Measurements from ENCODE around the gene FGF10.

Gene FGF10

DNA sequence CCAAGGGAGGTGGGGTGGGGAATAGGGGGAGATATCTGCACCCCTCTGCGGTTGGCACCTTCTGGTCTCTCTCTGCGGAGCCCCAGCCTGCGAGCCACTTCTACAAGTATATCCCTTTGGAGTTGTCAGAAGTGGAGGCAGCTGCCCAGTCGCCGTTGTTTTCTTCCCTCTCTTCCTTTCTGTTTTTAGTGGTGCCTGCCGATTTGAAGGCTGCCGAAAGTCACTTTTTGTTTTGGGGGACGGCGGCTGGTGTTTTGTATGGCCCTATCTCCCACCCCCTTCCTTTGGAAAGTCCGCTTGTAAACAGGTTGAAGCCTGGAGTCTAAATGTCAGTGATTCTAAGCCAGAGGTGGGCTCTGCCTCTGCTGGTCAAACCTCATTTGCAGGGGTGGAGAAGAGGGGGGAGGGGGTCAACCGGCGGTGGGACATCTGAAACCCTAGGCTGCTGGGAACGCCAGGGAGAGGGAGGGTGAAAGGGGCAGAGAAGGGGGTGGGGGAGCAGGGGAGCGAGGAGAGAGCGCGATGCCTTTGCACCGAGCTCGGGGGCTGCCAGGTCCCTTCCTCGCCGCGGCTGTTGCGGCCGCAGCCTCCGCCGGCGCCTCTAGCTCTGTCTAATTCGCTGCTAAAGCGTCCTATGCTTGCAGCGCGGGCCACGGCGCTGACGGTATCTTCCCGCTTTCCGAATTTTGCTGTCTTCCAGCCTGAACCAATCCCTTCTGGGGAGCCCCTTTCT is at the start of gene FGF10:
Gene FGF10, minus strand, starts transcription at position 331 of the 733 bp plus-strand sequence. CDS start 738 bp downstream, outside the sequence.
- no peak for DNase-seq

DNA sequence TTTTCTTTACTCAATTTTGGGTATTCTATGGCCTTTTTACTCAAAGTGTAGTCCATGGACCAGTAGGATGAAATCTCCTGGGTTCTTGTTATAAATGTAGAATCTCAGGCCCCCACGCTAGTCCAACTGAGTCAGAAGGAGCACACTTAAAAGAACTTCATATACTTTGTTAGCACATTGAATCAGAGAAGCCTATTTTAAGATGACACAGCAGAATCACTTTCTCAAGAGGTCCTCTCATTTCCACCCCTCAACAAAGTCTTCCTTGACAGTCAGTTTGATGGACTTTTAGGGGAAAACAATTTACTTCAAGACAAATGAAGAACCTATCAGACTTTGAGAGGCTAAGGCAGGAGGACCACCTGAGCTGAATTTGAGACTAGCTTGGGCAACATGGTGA is 37.7 kb upstream of the FGF10 start:
- DNase-seq: no peak

DNA sequence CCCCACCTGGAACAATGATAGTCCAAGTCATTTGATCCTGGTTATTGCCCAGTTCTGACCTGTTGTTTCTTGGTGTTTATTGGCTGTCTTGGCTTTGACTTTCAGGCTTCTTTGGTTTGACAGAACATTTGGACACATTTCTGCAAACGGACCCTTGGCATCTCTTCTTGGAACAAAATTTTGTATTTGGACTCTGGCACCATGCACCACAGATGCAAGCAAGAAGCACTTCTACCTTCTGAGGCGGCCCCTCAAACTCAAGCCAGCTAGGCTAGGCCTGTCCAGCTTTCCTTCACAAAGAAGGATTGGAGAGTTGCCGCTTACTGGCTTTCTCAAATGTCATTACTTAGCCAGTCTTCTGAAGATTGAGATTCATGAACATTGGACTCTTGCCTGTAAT is 23.1 kb upstream of the FGF10 start:
- DNase-seq: no peak

DNA sequence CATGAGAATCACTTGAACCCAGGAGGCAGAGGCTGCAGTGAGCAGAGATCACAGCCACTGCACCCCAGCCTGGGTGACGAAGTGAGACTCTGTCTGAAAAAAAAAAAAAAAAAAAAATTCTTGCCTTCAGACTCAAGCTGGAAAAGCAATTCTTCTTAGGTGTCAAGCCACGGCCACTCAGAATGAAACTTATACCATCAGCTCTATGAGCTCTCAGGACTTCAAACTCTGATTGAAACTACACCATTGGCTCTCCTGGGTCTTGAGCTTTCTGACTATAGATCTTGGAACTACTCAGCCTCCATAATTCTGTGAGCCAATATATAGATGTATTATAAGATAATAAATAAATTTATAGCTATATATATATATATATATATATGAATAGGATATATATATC is 12.9 kb upstream of the FGF10 start:
- no peak for DNase-seq

DNA sequence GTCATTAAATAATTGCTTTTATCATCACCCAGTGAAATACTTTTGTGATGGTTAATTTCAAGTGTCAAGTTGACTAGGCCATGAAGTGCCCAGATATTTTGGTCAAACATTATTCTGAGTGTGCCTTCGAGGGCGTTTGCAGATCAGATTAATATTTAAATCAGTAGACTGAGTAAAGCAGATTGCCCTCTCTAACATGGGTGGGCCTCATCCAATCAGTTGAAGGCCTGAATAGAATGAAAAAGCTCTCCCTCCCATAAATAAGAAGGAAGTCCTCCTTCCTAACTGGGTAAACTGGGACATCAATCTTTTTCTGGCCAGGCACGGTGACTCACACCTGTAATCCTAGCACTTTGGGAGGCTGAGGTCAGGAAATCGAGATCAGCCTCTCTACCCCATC is 12.4 kb upstream of the FGF10 start:
- no peak for DNase-seq

DNA sequence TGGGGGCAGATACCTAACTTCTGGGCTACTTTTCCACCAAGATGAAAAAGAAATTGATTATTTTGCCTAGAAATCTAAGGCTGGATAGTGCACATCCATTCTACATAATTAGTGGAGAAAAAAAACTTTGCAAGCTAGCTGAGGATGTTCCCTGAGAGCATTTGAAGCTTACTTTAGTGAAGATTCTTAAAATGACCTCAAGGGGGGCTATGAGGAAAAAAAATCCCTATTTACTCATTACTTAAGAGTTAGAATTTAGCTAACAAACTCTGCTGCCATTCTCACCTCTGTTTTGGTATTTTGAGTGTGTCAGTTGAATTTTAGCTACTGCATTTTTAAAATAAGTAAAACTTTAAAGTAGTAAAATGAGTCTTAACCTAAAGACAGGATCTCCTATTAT is 9.2 kb upstream of the FGF10 start:
- no peak for DNase-seq

DNA sequence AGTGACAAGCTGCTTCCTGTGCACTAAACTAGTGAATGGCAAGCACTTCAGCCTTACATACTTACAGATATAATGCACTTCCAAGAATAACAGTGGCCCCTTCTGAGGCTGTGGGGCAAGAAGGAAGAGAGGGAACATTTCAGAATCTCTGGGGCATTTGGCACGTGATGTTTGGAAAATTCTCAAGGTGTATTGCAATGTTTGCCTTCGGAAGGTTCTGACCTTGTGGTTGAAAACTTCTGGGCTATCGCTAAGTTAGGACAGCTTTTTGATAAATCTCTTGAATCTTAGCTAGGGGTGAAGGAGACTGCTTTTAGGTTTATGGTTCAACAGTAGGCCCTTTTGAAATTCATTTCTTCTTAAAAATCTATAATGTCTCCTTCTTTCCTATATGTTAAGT is 7.1 kb upstream of the FGF10 start:
- DNase-seq: no peak

DNA sequence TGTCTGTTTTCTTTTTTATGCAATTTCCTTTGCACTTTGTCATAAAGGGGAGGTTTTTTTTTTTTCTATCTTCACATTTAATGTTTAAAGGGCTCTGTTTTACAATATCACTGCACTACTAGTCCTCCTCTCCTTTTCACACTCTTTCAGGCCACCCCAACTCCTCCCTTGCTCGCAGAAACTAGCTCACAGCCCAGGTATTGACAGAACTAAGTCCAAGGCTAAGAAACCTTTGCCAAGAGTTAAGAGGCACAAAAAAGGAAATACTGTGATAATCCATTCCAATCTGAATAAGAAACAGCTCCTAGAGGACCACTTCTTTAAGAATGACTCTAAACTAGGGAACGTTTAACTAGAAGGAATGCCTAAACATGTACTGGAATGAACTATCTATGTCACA is 1.1 kb upstream of the FGF10 start:
- no peak for DNase-seq

DNA sequence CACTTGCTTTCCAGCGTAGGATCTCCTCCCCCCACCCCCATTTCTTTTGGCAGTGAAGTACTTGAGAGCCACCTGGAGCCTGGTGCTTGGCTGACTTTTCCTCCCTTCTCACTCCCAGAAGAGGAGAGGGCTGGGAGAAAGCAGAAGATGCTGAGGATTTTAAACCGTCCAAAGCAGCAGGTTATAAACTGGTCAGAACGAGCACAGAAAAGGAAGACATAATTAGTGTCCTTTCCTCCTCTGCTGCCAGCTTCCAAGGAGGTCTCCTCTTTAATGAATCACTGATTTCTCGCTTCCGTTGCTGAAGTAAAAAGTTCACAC is 563 bp upstream of the FGF10 start:
- DNase-seq: no peak

DNA sequence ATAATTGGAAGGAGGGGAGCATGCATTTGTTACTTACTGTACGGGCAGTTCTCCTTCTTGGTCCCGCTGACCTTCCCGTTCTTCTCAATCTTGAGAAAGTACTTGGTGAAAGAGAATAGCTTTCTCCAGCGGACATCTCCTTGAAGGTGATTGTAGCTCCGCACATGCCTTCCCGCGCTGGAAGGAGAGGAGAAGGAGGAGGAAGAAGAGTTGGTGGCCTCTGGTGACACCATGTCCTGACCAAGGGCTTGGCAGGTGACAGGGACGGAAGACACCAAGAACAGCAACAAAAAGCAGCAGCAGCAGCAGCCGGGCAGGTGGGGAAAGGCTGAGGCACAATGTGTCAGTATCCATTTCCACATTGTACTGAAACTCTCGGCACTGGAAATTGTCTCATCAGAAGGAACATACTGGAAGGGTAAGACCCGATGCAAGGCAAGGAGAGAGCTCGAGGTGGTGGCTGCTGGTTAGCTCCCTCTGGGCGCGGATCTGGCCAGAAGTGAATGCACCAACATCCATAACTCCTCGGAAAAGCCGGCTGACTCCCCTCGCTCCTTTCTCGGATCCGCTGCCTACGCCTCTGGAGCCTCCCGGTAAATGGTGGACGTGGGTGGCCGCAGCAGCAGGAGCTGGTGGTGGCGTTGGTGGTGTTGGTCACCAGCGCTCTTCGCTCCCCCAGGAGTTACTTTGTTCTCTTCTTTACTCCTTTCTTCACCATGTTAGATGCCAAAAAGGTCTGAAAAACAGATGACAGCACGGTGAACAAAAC is 715 bp downstream of the FGF10 start:
- DNase-seq: no peak

DNA sequence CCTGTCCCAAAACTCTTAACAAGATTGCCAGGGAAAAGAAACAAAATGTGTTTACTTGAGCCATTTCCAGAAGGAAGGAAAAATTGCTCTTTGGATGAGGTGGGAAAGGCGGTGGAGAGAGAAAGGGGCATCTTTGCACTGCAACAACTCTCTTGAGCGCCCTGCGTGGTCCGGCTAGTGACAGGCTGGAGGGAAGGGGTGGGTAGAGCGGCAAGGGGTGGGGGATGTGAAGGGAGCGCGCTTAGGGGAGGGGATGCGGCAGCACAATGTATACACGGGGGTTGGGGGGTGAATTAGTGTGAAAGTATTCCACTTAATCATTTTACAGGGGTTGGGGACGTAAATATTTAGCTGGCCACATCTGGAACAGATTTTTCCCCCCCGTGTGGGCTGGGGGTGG is 1.3 kb downstream of the FGF10 start:
- DNase-seq: no peak

DNA sequence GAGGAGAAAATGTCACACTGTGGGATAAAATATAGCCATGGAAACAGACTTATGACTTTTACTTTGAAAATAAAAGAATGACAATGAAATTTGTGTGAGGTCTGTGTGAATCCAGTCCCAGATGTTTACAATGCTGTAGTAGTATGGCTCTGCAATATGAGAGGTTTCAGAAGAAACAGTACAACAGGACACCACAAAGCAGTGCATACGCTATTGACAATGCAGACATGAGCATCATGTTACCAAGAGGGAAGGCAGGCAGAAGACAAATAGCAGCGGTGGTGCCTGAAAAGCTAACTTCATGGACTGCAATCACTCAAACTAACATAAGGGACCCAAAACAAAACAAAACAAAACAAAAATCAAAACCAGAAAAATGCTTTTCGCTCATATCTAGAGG is 1.8 kb downstream of the FGF10 start:
- DNase-seq: no peak

DNA sequence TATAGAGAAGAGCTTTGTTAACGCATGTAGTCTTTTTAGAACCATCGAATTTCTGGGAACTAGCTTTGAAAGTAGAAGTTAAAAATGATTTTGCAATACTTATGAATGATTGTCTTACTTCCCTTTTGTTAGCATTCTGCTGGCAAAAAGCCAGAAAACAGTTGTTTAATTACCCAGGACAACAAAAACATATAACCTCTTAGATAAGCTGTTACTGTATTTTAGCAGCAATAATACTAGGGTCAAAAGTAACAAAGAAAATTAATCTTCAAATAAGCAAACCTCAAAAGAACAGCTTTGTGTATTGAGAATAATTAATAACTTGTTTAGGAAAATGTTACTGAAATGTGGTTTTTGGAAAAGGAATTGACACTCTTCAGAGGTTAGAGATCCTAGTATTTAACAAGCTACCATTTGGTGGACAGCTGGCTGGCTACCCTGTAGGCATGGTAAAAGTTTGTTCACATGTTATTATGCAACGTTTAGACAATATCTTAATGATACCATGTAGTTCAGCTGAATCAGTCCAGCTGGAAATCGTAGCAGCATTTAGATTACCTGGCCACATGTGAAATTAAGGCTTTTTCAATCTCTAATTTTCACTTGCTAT is 3.8 kb downstream of the FGF10 start:
- no peak for DNase-seq

DNA sequence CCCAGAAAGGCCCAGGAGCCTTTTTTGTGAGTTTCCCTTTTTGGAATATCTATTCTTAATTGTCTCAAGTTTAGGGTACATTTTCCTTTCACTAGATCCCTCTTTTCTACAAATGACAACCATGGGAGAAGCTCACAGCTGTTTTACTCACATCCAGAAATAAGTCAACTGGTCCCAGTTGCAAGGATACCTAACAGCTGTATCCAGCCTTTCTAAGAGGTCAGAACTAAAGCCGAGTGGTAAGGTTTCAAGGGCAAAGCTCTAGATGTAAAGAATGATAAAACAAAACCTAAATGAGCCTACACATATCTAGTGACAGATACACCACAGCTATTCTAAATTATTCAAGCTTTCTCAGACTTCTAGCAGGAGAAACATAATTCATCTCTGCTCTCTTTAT is 4.4 kb downstream of the FGF10 start:
- DNase-seq: no peak

DNA sequence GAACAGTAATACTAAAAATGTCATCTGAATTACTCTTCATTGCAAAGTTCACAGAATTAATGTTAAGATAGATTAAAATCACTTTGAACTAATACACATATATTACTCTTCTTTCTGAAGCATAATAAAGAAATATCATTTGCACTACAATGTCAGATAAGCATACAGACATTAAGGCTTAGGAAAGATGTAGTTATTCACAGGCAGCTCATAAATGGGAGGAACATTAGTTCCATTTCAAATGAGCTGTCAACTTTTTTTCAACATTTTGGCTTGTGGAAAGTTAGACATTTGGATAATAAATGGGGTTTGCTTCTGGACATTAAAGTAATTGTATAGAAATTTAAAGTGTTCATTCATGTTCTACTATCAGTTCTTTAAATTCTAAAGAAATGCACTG is 6.3 kb downstream of the FGF10 start:
- no peak for DNase-seq

DNA sequence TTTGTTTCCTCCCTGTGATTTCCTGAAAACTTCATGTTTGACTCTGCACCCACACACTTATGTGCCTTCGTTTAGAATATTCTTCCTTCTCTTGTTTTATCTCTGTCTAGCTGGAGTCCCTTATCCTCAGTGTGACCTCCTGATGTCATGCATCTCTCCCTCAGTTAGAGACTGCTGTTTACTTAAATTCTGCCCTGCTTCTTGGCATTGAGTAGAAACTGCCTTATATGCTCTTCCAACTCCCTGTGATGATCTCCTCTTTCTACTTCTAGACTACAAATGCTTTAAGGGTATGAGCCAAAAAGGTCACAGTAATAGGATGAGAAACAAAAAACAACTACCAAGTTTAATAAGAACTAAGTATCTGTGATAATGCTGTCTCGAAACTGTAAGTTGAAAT is 12.2 kb downstream of the FGF10 start:
- DNase-seq: no peak

DNA sequence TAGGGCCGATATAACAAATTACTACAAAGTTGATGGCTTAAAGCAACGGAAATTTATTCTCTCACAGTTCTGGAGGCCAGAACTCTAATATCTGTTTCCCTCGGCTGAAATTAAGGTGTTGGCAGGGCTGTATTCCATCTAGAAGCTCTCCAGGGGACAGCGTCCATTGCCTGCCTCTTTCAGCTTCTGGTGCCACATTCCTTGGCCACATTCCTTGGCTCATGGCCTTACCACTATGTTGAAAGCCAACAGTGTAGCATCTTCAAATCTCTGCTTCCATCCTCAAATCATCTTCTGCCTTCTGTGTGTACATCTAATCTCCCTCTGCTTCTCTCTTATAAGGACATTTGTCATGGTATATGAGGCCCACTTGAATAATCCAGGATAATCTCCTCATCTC is 17.2 kb downstream of the FGF10 start:
- DNase-seq: no peak

DNA sequence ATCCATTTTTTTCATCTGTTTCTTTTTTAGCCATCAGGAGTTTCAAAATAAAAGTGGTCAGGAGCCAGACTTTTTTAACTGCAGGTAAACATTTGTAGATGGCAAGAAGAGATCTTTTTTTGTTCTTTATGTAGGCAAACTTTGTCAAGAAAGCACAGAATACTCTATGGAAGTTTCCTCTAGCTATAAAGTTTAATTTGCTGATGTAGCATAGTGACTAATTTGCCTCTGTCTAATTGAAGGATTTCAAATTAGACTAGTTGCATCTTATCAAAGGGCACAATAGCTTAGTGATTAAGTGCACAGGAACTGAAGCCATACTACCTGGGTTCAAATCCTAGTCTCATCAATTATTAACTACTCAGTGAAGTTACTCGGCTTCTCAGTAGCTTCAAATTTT is 22.0 kb downstream of the FGF10 start:
- no peak for DNase-seq

DNA sequence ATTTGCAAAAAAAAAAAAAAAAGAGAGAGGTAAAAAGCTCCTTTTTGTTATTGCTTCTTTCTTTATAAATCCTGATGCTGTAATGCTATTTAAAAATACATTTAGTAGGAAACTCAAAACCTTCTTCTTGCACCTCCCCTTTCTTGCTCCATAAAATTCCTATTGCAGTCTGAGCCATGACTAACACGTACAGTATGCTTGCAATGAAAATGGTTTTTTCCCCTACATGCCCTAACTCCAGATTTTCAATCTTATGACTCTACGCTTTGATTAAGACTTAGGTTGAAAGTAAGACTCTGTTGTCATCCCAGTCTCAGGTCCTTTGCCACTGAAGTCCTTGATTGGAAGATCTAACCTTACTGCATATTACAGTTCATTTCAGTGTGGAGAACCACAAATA is 23.9 kb downstream of the FGF10 start:
- no peak for DNase-seq

DNA sequence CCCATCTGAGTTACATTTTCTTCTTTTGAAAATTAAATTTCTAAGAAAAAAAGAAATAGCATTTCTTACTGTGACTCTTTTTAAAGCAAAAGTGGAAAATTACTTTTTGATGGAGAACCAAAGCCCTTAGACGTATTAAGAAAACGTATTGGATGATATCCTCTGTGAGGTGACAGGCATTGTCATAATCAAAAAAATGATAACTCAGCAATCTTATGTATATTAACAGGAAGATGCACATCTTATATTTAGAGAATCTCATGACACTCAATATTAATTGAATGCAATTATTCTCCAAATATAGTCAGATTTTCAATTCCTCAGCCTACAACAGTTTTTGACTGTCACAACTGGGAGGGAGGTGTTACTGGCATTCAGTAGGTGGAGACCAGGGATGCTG is 25.1 kb downstream of the FGF10 start:
- DNase-seq: no peak

DNA sequence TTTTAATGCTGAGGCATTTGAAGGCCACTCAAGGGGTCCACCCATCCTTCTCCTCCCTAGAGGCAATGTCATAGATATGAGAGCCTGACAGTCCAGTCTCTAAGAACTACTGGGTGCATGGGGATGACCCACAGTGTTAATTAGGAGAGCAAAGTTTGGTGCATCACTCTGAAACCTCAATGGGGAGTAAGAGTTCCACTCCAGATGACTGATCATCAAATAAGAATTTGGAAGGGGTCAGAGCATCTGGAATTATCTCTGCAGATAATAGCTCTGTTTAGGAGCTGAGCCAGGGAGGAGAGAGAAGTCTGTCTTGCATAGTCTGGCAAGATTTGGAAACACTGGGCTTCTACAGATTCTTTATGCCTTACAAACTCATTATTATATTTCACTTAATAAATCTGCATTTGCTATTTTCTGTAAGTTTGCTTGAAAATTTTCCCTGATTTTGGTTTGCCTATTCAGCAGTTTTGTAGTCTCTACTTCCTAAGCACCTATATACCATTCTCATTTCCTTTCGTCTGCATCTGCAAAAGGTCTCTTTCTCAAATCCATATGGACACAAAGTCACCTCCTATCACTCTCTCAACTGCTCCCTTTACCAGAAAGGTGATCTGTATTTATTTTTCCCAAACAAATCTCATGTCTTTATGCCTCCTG is 27.7 kb downstream of the FGF10 start:
- DNase-seq: no peak

DNA sequence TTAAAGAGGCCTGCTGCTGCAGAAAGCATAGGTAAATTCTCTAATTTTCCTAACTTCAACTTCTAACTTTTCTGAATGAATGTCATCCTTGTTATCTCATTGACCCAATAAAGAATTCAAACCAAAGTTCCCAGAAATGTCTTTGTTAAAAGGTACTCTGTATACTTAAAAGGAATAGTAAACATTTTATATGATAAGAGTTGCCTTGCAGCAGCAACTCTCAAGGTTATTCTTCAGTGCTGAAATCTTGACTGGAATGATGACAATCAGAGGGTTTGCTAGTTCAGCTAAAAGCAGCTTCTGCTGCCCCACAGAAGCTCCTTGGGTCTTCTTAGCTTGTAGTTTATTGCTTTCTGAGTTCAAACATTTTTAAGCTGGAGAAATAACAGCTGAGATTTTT is 28.3 kb downstream of the FGF10 start:
- no peak for DNase-seq

DNA sequence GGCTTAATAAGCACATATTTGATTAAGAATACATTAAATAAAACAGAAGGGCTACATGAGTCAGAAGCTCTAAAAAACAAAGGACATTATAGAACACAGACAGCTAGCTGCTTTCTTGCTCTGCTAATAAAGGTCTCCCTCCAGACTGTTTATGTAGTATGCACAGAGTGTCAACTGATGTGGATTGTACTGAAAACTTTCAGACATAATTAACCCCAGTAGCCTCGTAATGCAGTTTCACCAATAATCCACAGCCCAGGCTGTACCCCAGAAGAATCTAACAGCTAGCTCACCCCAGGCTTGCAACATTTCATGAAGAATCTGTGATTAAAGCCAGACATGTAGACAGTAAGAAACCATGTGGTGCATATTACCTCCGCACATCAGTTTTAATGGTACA is 30.8 kb downstream of the FGF10 start:
- no peak for DNase-seq

DNA sequence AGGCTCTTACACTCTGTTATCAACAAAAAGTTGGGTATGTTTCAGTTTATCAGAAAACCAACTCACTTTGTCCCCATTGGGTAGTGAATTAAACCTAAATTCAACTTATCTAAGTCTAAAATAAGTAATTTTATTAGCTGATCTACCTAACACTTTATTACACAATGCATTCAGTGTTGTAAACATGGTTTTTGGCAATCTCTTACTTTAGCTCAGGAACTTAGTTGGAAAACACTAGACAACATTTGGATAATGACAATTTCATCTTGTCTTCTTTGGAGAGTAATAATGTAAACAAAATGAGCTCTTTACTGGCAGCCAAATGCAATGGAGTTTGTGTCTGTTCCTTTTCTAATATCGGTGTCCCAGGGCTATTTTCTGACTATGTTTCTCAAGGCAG is 33.0 kb downstream of the FGF10 start:
- DNase-seq: no peak
